Measurements from ENCODE around the gene CDH11. TPM values are rescaled to one million over a fixed set of nuclear protein-coding genes. Genes with fewer than 3 reads are reported as not detected.

The CDH11 gene
- total RNA-seq, 1 experiment from 2014 or later = 5.4 TPM

DNA sequence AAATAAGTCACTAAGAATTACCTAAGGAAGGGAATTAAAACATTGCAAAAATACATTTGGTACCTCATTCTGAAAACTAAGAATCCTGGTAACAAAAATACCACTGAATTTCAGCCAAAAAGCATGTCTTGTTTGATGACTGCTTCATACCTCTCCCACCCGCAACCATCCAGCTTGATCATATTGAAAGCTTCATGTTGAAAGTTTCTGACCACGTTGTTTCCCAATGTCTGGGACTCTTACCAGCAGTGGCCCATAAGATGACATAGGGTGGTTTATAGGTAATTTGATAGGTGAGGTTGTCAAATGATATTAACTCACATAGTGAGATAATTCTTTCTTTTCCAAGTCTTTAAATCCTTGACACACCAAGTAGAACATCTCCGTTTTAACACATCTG, 139.3 kb downstream of the CDH11 start:
- Histone ChIP-seq H2BK5ac (ENCODE audit: insufficient read length, low read length) (no peak overlapping the region), H3K79me1 (ENCODE audit: insufficient read depth, low read depth, low read length, poor library complexity, severe bottlenecking) (no peaks in the 10 kb centered on the region), H3K4me2 (ENCODE audit: insufficient read depth, insufficient read length, low read length) (no peak overlapping the region), H3K9ac (ENCODE audit: extremely low read depth, insufficient read length, low read length) (no peak overlapping the region), H3K23ac (ENCODE audit: insufficient read length, low read depth, low read length) (no peak overlapping the region), H3K27me3 (ENCODE audit: insufficient read depth, low read length) (no peaks in the 10 kb centered on the region), H3K79me2 (ENCODE audit: insufficient read depth, low read length) (no peaks in the 10 kb centered on the region), H2BK120ac (ENCODE audit: low read depth, low read length, poor library complexity, severe bottlenecking) (no peak overlapping the region), H3T11ph (ENCODE audit: low read length) (no peak overlapping the region), H2BK12ac (ENCODE audit: insufficient read length, low read depth, low read length) (no peak overlapping the region), H4K8ac (replicated peaks; ENCODE audit: insufficient read length, low read depth, low read length) (no peak overlapping the region), H3K4me1 (ENCODE audit: insufficient read depth, low read length) (no peaks in the 10 kb centered on the region), H3K18ac (ENCODE audit: insufficient read length, low read depth, low read length) (no peak overlapping the region), H2AFZ (ENCODE audit: low read length) (no peak overlapping the region), H2BK20ac (ENCODE audit: low read depth, low read length, poor library complexity, severe bottlenecking) (no peak overlapping the region), H3K56ac (ENCODE audit: insufficient read length, low read depth, low read length) (no peak overlapping the region), H2BK15ac (ENCODE audit: low read depth, low read length) (no peak overlapping the region), H4K20me1 (ENCODE audit: control insufficient read depth, insufficient read depth, insufficient read length) (no peaks in the 10 kb centered on the region), H2AK5ac (ENCODE audit: insufficient read length, low read length) (no peak overlapping the region), H3K9me3 (ENCODE audit: control insufficient read depth, low read depth, low read length) (no peaks in the 10 kb centered on the region), H4K91ac (ENCODE audit: insufficient read length, low read depth, low read length) (no peak overlapping the region), H3K27ac (ENCODE audit: insufficient read length, low read depth, low read length) (no peak overlapping the region), H3K23me2 (ENCODE audit: insufficient read length, low read depth, low read length, poor library complexity, severe bottlenecking) (no peaks in the 10 kb centered on the region), H4K5ac (ENCODE audit: insufficient read length, low read depth, low read length) (no peak overlapping the region), H3K14ac (ENCODE audit: insufficient read depth, low read length) (no peak overlapping the region), H3K4ac (ENCODE audit: low read depth, low read length) (no peak overlapping the region)
- H3K9me3 Mint-ChIP-seq = no peaks in the 10 kb centered on the region
- no peak overlapping the region for H3K27ac Mint-ChIP-seq
- no peaks in the 10 kb centered on the region for H3K27me3 Mint-ChIP-seq (ENCODE audit: low read depth)
- DNase-seq = no peak
- H3K4me1 Mint-ChIP-seq = peaks cover 0 to 4% of the 10 kb centered on the region in 2 experiments; a peak in 2 of 4 replicates
- H3K4me3 Mint-ChIP-seq = no peak overlapping the region
- TF ChIP-seq, protein P1, sequence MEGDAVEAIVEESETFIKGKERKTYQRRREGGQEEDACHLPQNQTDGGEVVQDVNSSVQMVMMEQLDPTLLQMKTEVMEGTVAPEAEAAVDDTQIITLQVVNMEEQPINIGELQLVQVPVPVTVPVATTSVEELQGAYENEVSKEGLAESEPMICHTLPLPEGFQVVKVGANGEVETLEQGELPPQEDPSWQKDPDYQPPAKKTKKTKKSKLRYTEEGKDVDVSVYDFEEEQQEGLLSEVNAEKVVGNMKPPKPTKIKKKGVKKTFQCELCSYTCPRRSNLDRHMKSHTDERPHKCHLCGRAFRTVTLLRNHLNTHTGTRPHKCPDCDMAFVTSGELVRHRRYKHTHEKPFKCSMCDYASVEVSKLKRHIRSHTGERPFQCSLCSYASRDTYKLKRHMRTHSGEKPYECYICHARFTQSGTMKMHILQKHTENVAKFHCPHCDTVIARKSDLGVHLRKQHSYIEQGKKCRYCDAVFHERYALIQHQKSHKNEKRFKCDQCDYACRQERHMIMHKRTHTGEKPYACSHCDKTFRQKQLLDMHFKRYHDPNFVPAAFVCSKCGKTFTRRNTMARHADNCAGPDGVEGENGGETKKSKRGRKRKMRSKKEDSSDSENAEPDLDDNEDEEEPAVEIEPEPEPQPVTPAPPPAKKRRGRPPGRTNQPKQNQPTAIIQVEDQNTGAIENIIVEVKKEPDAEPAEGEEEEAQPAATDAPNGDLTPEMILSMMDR (conservative IDR thresholded peaks at IDR 0.05) = no peak
- WGBS (ENCODE audit: extremely low coverage, insufficient read length, low lambda C conversion rate) = no CpG with 5 or more reads among the region's 3 CpGs
- H3K36me3 Mint-ChIP-seq (ENCODE audit: insufficient read depth in 1 of 3, low read depth in 3 of 3) = no peaks in the 10 kb centered on the region; a peak in 1 of 7 replicates
